Mammary epithelial cell (primary cell): ENCODE measurements around the gene DSE.

ENCODE experiments used
- EZH2 ChIP-seq: IDR thresholded peaks from 2 replicates; pipeline ENCODE4 v1.6.1; 2012; ENCODE audit warnings: low read length, inconsistent platforms, borderline replicate concordance
- TF ChIP-seq, protein P1 (sequence below), 2 donors: IDR thresholded peaks in 1 of 2; conservative IDR thresholded peaks in 1 of 2; 2 replicates each; pipeline ENCODE4 v1.5.1; 2011 to 2012; ENCODE audit warnings: inconsistent platforms in 2 of 2, low read length in 2 of 2, mild to moderate bottlenecking in 2 of 2, control low read depth in 1 of 2, low read depth in 1 of 2; ENCODE audit not compliant: insufficient read depth in 1 of 2; ENCODE audit errors: extremely low read depth in 1 of 2

DNA sequence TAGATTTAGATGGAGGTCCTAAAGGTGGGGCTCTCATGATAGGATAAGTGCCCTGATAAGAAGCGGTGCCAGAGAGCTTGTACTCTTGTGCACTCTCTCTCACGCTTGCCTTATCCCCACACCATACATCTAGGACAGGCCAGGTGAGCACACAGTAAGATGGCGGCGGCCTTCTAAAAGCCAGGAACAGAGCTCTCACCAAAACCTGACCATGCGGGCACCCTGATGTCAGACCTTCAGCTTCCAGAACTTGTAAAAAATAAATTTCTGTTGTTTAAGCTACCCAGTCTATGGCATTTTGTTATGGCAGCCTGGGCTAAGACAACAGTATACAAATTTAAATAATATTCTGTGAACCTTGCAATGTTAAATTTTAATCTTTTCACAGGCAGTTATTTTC lies 49.6 kb downstream of the DSE start:
- TF ChIP-seq, protein P1, sequence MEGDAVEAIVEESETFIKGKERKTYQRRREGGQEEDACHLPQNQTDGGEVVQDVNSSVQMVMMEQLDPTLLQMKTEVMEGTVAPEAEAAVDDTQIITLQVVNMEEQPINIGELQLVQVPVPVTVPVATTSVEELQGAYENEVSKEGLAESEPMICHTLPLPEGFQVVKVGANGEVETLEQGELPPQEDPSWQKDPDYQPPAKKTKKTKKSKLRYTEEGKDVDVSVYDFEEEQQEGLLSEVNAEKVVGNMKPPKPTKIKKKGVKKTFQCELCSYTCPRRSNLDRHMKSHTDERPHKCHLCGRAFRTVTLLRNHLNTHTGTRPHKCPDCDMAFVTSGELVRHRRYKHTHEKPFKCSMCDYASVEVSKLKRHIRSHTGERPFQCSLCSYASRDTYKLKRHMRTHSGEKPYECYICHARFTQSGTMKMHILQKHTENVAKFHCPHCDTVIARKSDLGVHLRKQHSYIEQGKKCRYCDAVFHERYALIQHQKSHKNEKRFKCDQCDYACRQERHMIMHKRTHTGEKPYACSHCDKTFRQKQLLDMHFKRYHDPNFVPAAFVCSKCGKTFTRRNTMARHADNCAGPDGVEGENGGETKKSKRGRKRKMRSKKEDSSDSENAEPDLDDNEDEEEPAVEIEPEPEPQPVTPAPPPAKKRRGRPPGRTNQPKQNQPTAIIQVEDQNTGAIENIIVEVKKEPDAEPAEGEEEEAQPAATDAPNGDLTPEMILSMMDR (conservative IDR thresholded peaks at IDR 0.05 in 1 of 2, IDR thresholded peaks at IDR 0.05 in 1 of 2; ENCODE audit: extremely low read depth in 1 of 2, insufficient read depth in 1 of 2, low read depth in 1 of 2, low read length in 2 of 2): no peak
- TF ChIP-seq EZH2: no peak
